ENCODE data around the gene OR10A5. TPM values are rescaled to one million over a fixed set of nuclear protein-coding genes. Genes with fewer than 3 reads are reported as not detected.
"Not testable (repeated sequence)": the region's sequence is repeated elsewhere in the genome, so short reads cannot be mapped to it uniquely, and the experiment has no call there.

Gene OR10A5, protein sequence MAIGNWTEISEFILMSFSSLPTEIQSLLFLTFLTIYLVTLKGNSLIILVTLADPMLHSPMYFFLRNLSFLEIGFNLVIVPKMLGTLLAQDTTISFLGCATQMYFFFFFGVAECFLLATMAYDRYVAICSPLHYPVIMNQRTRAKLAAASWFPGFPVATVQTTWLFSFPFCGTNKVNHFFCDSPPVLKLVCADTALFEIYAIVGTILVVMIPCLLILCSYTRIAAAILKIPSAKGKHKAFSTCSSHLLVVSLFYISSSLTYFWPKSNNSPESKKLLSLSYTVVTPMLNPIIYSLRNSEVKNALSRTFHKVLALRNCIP
- not detected in 2 replicates for total RNA-seq

DNA sequence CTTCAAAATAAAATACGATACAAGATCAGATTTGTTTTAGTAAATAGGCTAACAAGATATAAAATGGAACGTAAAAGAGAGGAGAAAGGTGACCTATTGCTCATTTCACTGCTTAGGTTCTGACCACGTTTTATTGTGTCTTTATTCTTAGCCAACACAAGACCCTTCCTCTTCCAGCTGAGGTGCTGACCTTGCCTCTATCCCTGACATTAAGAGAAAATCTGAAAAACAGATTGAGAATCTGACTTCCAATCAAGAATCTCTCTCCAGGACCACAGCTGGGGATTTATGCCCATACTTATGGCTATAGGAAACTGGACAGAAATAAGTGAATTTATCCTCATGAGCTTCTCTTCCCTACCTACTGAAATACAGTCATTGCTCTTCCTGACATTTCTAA, at the start of gene OR10A5:
Gene OR10A5, plus strand, starts transcription at position 301 of the 400 bp plus-strand sequence. Its CDS starts 0 bp downstream, at position 301.
- no peak for DNase-seq (ENCODE audit: low read depth in 2 of 2)

DNA sequence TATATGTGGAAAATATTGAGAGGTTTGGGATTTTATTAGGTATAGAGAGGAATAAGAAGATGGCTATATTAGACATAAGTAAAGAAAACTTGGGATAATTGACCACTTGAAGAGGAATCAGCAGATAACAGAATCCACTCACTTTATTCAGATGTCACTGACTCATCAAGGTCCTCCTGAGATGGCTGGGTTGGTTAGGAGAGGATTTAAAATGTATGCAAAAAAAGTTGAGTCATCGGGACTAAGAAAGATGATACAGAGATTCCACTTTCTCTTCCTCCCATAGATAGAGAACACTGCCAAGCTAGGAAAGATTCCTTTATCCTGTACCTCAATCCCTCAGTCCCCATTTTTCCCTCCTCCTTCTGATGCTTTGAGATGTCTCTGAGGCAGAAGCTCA, 46.1 kb upstream of the OR10A5 start, which contains the start of gene OR6A2:
Gene OR6A2, minus strand, starts transcription at position 288 of the 400 bp plus-strand sequence. CDS start 3,981 bp downstream, outside the sequence.
- DNase-seq (ENCODE audit: low read depth in 2 of 2) = no peak

DNA sequence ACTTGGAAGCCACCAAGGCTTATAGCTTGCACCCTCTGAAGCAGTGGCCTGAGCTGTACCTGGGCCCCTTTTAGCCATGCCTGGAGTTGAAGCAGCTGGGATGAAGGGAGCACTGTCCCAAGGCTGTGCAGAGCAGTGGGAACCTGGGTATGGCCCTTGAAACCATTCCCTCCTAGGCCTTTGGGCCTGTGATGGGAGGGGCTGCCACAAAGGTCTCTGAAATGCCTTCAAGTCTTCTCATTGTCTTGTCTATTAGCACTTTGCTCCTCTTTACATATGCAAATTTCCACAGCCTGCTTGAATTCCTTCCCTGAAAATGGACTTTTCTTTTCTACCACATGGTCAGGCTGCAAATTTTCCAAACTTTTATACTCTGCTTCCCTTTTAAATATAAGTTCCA, 44.4 kb upstream of the OR10A5 start:
- not testable (repeated sequence) for DNase-seq (ENCODE audit: low read depth in 2 of 2)

DNA sequence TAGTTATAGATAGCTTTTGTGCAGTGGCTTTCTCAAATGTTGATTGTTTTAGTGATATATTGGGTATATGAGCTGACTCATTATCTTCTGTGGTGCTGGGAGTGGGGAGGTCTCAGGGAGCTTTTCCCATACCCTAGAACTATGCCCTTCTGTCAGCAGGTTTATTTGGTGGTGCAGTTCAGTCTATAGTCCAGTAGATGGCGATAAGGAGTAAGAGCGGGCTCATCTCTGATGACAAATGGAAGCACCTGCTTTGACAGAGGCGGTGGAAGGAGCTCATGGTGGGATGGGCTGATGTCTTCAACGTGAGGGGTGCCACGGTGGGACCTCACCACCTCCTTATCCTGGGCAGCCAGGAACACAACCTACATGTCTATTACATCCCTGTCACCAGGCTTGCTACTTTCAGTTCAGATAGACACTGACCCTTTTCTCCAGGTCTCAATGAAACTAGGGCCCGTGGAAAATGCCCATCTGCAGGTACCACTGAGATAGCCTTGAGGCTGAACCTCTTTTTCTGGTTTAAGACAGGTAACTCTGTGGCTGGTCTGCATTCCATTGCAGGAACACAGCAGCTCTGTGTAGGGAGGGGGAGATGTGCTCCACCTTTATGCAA, 33.0 kb upstream of the OR10A5 start:
- DNase-seq (ENCODE audit: low read depth in 2 of 2) = peak; percentile 49 to 61

DNA sequence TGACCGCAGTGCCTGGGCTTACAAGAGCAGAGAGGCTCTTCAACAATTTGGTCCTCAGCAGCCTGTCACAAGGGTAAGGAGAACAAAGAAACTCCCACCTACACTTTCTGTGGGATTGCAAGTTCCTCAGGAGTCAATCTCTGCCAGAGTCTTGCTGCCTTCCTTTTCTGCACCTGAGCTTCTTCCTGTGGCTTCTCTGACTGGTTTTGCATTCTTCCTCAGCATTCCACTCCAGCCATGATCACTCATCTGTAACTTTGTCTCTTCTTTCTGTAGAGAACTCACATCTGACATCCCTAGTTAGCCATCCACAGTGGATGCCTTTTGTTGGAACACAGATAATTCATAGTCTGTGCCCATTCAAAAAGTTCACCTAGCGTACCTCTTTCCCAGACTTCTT, 31.8 kb upstream of the OR10A5 start:
- DNase-seq (ENCODE audit: low read depth in 2 of 2) = no peak

DNA sequence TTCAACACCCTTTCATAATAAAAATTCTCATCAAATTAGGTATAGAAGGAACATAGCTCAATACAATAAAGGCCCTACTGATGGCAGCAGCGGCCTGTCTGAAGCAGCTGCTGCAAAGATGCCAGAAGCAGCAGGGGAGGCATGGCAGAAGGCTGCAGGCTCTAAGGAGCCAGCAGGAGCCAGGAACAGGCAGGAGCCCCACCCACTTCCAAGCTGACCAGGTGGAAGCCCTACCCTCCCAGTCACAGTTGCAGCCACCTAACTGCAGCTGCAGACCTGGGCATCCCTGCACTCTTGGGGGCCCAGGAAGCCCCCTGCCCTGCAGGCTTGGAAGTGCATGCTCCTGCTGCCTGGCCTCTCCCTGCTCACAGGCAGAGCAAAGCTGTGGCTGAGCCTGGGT, 27.8 kb upstream of the OR10A5 start:
- DNase-seq (ENCODE audit: low read depth in 2 of 2) = no peak

DNA sequence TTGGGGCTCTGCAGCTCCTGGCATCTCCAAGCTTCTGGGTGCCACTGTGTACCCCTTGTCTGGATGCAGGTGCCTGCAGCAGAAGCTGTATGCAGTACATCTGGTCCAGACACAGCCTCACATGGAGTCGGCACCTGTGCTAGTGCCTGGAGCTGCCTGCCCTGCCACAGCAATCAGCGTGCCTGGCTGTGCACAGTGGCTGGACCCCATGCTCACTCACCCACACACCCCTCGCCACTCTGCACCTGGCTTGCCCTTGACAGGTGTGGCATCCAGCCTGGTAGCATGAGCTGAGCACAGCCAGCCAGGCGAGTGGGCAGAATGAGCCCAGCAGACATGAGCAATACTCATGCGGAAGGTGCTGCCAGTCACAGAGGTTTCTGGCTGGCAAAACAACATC, 26.5 kb upstream of the OR10A5 start:
- no peak for DNase-seq (ENCODE audit: low read depth in 2 of 2)

DNA sequence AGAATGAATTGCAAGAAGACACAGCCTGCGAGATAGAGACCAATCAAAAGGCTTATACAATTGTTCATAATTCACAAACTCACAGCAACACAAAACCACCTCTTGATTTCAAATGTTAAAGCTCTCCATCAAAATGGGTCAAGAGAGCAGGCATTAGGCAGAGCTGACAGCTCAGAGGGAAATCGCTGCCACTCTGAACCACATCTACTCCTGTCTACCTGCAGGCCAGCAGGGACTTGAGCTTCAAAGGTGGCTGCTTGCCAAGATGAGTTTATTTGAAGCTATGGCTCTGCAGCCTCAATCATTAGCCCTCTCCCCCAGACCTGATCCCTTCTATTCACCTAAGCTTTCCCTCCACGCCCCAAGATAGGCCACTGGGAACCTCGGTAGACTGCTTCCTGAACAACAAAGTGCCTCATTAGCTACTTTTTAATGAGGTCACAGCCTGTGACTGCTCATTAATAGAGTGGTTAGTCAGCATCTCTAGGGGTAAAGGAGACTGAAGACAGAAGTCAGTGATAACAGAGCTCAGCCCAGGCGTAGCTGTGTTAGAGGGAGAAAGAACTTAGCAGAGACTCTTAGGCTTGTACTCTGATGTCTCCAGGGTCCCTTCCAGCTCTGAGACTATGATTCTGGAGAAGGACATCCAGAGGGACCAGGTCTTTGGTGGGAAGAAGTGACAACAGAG, 21.2 kb upstream of the OR10A5 start:
- DNase-seq (ENCODE audit: low read depth in 2 of 2) = no peak

DNA sequence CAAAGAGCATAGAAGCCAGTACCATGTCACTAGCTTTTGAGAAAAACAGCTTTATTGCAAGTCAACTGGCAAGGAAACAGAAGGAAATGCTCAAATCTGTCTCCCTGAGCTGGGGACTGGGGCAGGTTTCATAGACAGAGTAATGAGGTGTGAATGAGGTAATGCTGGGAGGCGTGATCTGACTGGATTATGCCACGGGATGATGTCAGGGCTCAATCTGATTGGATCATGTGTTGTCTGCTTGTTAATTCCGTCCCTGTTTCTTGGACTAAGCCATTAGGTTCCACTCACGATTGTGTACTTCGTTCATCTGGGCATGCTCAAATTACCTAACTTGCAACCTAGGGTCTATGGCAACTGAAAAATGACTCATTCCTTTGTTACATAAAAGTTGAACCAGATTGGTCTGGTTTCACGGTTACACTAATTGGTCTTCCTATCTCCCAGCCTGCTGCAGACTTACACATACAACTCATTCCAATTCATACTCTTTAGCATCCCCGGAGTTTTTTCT, 20.2 kb upstream of the OR10A5 start:
- DNase-seq (ENCODE audit: low read depth in 2 of 2) = no peak

DNA sequence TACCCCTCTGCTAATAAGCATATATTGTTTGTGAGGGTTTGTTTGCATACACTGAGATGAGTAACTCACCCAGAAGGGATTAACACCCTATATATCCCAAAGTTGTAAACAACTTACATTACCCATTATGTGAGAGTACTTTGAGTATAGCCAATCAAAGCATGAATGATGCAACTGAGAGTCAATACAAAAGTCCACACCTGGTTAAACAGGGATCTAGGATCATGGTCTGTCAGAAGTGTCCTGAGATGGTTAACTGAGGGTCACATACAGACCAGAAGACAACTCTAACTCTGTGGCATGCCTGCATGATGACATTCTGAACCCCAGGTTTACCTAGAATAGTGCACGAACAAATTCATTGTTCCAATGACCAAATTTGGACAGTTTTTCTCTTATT, 17.4 kb upstream of the OR10A5 start:
- no peak for DNase-seq (ENCODE audit: low read depth in 2 of 2)

DNA sequence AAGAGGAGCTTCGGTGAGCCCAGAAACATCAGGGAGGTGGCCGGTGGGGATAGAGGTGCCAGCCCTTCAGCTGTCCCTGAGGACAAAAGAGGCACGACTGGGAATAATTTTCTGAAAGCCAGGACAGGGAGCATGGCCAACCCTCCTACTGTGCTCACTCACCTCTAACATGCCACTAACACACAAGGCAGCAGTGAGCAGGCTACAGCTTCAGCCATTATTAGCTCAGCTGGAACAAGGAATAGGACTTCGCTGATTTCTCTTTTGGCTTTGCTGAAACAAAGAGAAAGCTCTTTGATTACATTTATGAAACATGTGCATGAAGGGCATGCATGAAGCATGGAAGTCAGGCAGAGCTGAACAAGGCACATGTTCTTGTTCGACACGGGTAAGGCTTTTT, 12.1 kb upstream of the OR10A5 start:
- DNase-seq (ENCODE audit: low read depth in 2 of 2) = no peak

DNA sequence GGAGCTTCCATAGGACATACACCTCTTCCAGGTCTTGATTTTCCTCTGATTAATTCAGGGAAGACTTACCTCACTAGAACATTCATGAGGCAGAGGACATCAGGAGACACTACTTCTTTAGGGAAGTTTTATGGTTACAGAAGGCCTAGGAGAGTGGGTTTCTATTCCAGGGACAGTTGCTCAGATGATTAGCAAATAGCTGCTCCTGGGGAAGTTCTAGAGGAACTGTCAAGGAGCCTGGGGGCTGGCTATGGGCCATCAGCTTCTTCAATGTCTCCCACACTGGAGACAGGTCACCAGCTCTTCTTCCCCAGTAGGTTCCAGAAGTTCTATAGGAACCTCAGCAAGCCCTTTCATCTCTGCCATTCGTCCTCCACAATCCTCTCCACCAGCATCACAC, 11.5 kb upstream of the OR10A5 start:
- DNase-seq (ENCODE audit: low read depth in 2 of 2) = no peak

DNA sequence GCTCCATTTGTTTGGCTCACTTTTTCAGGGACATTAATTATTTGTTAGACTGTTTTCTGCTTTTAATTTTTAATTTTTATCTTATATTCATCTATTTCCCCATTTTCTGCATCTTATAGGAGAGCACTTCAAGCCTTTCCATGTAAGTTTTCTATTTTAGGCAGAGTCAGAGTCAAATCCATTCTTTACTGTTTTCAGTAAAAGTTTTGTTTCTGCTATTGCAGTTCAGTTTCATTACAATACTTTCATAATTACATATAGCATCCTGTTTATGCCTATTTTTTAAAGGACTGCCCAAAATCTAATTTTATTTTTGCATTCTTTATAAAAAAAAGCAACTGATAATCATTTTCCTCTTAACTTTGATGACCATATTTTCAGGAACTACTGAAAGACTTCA, 3.8 kb upstream of the OR10A5 start:
- DNase-seq (ENCODE audit: low read depth in 2 of 2) = no peak

DNA sequence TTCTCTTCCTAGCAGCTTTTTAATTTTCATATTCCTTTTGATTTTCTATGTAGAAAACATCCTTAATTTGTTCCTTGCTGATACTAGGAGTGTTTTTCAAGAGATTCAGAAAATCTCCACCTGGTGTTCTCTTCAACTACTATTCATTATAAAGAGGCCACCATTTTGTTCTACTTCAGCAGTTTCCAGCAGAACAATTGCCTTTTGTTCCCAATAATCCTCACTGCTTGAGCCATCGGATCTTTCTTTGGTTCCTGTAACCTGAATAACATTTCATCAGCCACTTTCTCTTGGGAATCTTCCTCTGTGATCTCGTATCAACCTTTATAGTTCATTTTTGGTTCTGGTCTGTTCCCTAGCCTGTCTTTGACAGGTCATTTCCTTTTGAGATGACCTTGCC, 1.8 kb upstream of the OR10A5 start:
- DNase-seq (ENCODE audit: low read depth in 2 of 2) = no peak

DNA sequence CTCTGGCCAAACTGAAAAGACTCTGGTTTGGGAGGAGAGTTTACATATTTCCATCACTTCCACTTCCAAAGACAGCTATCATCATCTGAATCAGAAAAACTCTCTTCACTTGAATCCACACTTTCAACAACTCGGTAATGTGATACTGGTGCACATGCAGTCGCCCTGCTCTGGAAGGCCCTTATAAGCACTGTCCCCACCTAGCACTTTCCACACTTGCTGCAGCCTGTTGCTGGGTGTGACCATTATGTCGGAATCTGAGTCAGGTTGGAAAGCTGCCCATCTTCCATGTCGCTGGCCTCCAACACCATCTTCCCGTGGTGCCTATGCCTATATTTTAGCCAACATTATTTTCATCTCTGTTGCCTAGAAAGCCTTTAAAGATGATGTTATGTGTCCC, 1.1 kb upstream of the OR10A5 start:
- DNase-seq (ENCODE audit: low read depth in 2 of 2) = no peak

DNA sequence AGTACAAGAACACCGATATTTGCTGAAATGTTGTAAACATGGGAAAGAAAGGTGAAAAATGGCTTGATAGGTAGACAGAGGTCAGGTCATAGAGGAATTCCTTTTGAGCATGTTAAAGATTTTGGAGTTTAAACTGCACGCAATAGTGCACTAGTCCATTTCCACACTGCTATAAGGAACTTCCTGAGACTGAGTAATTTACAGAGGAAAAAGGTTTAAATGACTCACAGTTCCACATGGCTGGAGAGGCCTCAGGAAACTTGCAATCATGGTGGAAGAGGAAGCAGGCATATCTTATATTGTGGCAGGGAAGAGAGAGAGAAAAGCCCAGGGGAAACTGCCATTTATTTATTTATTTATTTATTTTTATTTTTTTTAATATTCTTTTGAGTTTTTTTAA, 5.0 kb downstream of the OR10A5 start:
- DNase-seq (ENCODE audit: low read depth in 2 of 2) = peak in 1 of 2 donors; percentile 9

DNA sequence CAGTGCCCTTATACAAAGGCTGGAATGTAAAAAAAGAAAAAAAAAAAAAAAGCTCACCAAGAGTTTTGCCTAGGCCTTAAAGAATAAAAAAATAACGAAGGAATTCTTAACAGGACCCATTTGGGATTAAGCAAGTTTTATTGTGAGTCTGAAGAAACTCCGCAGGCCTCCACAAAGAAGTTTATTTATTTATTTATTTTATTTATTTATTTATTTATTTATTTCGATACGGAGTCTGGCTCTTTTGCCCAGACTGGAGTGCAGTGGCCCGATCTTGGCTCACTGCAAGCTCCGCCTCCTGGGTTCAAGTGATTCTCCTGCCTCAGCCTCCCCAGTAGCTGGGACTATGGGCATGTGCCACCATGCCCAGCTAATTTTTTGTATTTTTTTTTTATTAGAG, 9.3 kb downstream of the OR10A5 start:
- not testable (repeated sequence) for DNase-seq (ENCODE audit: low read depth in 2 of 2)

DNA sequence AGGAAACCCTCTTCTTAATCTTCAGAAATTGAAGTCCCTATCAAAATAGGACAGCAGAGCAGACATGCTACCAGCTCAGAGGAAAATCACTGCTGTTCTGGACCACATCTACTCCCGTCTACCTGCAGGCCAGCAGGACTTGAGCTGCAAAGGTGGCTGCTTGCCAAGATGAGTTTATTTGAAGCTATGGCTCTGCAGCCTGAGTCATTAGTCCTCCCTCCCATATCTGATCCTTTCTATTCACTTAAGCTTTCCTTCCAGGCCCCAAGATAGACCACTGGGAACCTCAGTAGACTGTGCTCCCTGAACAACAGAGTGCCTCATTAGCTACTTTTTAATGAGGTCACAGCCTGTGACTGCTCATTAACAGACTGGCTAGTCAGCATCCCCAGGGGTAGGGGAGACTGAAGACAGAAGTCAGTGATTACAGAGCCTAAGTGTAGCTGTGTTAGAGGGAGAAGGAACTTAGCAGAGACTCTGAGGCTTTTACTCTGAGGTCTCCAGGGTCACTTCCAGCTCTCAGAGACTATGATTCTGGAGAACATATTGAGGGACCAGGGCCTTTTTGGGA, 10.6 kb downstream of the OR10A5 start:
- DNase-seq (ENCODE audit: low read depth in 2 of 2) = peak in 1 of 2 donors; percentile 61

DNA sequence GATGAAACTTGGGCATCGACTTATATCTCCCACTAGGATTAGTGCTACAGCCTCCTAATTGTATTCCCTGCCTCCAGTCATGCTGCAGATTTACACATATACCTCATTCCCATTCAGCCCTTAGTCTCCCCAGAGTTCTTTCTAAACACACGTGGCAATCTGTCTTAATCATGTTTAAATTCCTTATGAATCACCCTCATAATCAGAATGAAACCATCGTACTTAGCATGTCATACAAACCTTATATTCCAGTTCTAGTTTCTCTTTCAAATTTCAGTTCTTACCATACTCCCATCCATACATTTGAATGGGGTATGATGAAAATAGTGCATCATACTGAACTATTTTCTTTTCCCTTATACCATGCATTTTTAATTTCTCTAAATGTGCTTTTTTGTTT, 11.4 kb downstream of the OR10A5 start:
- DNase-seq (ENCODE audit: low read depth in 2 of 2) = peak in 1 of 2 donors; percentile 38

DNA sequence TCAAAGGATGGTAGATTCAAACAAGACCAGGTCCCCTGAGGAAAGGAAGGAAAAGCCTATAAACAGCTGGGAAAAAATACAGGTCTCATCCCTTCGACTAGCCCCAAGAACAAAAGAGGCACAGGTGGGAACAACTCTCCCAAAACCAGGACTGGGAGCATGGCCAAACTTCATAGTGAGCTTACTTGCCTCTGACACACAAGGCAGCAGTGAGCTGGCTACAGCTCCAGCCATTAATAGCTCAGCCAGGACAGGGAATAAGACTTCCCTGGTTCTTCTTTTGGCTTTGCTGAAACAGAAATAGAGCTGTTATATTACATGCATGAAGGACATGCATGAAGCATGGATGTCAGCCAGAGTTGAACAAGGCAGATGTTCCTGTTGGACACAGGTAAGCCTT, 17.5 kb downstream of the OR10A5 start, which contains the start of gene OR10A2:
Gene OR10A2, plus strand, starts transcription at position 97 of the 400 bp plus-strand sequence. CDS start 6,698 bp downstream, outside the sequence.
- no peak for DNase-seq (ENCODE audit: low read depth in 2 of 2)

DNA sequence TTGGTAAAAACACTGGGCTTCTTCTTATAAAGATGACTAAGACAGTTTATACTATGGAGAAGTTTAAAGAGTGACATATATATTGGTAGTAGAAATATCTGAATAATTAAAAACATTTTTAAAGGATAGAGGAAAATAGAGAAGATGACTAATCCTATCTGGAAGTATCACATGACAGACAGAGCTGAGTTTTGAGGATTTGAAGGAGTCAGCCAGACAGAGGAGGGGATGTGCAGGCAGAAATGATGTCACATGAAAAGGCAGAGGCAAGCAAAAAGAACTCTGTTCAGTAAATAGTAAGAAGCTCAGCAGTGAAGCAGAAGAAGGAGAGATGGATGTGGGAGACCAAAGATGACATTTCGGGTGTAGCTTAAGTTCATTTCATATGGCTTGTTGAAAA, 19.0 kb downstream of the OR10A5 start:
- peak in 1 of 2 donors; percentile 20 for DNase-seq (ENCODE audit: low read depth in 2 of 2)

DNA sequence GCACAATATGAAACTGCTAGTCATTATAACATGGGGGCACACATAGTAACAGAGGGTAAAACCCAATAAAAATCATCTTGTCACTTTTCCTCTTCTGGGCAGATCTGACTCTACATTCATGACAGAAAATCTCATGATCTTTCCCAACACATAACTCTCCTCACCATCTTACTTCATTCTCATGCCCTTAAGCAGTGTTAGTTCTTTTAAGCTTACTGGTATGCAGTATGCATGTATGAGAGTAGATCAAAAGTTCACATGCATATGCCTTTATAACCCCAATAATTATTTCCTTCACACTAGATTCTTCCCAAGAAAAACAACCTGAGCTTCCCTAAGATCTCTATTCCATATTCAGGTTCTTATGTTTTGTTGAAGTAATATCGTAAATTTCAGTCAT, 25.8 kb downstream of the OR10A5 start:
- no peak for DNase-seq (ENCODE audit: low read depth in 2 of 2)

Measured in lung microvascular endothelial cell (primary cell).